GM18498 (cell line): ENCODE data around the gene DNAJC17.

ENCODE experiments used
- ATAC-seq: cut with Tn5 transposase; IDR thresholded peaks from one replicate; pipeline ENCODE4 v1.9.1; 2021; ENCODE audit warnings: mild to moderate bottlenecking, moderate library complexity; ENCODE audit not compliant: unreplicated experiment

Gene DNAJC17

DNA sequence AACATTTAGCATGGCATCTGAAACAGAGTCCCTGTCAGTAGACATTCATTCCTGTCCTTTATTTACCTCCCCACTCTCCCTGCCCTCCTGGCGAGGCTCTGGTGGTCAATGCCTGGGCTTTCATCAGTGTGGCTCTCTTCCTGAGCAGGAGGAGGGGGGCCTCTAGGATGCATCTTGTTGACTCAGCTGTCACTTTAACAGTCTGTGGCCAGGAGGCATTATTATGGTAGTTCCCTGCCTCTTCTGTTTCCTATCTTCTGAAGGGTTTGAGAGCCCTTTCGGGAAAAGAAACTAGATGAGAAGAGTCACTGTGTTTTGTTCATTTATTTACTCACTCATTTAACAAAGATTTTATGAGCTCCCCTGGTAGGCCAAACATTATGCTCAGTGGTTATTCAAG, 23.6 kb upstream of the DNAJC17 start:
- ATAC-seq: no peak

DNA sequence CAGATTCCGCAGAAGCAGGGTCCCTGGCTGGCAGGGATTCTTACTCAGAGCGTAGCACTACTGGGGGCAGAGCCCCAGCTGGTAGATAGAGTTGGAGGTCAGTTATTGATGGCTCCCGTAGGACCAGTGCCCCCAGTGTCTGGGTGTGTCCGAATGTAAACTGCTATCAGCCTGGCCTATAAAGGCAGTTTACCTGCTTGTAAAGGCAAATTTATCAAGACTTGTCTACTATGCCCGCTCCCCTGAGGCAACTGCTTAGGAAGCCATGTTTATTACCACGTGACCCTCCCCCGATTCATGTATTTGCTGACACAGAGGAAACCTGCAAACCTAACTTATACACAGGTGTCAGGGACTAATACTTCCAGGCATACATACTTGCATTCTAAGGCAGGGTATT, 21.8 kb upstream of the DNAJC17 start:
- no peak for ATAC-seq

DNA sequence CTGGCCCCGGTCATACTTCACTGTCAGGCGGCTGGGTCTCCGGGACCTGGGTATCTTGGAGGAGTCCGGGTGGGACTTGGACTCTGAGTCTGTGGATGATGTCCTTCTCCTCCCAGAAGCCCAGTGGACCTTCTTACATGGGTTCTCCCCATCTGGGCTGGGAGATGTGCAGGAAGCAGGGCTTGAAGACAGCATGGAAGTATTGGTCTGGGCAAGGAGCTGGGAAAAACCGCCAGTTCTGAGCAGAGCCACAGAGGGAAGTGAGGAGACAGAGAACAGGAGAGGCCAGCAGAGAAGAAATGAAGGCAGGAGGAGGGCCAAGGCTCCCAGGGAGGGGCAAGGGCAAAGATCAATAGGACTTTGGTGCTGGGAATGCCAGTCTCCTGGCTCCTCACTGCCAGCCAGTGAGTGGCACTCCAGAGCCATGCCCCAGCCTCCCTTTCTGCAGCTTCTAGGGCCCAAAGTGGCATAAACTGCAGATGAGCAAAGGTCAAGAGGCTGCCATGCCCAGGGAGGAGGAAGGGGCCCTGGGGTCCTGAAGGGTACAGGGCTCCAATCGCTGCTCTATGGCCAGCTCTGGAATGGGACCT, 21.3 kb upstream of the DNAJC17 start, which contains the start of gene PPP1R14D:
TSS of gene PPP1R14D (minus strand) at position 262 of the 590 bp plus-strand sequence. CDS start at position 195, 67 bp downstream.
- no peak for ATAC-seq

DNA sequence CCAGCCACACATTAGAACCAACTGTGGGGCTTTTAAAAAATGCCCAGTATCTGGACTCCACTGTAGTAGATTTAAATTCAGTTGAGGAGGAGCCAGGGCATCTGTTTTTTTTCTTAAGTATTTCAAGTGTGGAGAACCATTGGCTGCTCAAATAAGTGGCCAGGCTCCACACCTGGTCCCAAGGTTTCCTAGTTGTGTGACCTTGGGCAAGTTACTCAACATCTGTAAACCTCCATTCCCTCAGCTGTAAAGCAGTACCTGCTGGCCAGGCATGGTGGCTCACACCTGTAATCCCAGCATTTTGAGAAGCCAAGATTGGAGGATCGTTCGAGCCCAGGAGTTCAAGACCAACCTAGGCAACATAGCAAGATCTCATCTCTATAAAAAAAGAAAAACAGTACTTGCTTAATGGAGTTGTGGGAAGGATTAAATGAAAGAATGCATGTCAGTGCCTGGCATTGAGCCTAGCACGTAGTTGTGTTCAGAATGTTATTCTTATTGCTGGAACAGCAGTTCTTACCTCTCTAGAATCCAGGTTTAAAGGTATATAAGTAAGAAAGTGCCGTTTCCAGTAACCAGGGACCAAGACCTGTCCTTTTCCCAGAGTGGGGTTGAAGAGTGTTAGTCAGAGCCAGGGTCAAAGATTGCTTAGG, 19.3 kb upstream of the DNAJC17 start:
- ATAC-seq: no peak

DNA sequence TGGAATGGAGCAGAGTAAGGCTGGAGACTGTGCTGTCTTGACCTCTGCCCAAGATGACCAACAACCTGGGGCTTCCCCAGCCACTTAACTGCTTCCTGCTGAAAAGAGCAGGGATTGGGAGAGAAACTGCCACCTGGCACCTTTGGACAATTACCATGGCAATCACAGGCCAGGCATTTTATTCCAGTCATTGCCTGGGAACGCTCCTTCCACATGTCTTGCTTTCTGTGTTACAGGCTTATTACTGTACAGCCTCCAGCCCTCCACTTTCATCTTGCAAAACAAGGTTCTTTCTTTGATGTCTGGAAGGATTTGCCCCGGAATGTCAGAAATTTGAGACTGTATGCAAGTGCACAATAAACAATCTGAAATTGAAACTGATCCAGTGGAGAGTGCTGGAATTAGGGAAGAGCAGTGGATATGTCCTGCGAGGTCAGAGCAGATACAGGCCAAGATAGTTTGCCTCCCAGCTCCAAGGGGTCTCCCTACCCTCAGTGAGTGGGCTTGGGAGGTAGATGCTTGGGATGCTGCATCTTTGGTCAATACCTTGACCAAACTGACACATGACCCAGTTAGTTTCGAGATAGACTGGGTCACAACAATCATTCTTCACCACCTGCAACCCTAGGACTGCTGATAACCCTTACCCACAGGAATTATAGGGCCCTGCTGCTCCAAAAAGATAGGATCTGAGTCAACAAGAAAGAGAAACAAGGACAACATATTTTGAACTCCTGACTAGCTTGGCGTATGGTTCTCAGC, 18.6 kb upstream of the DNAJC17 start:
- ATAC-seq: no peak

DNA sequence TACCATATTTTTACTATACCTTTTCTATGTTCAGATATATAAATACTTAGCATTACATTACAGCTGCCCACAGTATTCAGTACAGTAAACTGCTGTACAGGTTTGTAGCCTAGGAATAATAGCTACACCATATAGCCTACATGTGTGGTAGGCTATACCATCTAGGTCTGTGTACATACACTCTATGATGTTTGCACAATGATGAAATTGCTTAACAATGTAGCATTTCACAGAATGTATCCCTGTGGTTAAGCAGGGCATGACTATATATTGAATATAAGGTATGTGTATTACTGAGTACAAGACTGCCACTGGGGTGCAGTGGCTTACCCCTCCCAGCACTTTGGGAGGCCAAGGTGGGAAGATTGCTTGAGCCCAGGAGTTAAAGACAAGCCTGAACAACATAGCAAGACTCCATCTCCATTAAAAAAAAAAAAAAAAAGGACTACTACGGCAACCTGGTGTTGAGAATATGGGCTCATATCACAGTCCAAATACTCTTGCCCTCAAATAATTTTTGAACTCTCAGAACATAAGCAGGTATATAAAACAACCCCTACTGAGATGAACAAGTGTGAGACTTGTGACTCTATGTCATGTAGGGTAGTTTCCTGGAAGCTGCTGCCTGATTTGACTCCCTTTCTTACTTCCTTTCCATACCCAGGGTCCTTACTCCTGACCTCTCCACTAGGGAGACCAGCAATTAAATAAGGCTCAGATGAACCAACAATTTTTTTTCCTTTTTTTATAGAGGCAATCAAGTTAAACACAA, 16.5 kb upstream of the DNAJC17 start:
- no peak for ATAC-seq

DNA sequence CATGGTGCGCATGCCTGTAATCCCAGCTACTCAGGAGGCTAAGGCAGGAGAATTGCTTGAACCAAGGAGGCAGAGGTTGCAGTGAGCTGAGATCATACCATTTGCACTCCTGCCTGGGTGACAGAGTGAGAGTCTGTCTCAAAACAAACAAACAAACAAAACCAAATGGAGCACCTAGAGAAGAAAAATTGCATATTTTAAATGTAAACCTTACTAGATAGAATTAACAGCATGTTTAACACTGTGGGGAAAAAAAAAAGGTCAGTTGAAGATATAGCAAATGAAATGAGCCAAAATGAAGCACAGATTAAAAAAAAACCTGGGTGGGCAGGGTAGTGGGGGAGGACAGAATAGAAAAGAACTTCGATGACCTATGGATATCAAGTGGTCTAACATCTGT, 13.9 kb upstream of the DNAJC17 start:
- no peak for ATAC-seq

DNA sequence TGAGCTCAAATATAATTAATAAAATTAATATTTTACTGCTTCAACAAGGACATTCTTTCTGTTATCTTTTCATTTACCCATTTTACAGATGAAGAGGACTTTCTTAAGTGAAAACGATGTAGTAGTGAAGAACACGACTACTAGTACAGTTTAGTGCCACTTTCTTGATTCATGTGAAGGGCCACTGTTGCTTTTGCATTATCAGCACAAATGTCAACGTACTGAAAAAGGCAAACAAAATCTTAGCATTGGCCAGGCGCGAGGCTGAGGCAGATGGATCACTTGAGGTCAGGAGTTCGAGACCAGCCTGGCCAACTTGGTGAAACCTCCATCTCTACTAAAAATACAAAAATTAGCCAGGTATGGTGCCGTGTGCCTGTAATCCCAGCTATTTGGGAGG, 11.8 kb upstream of the DNAJC17 start:
- no peak for ATAC-seq

DNA sequence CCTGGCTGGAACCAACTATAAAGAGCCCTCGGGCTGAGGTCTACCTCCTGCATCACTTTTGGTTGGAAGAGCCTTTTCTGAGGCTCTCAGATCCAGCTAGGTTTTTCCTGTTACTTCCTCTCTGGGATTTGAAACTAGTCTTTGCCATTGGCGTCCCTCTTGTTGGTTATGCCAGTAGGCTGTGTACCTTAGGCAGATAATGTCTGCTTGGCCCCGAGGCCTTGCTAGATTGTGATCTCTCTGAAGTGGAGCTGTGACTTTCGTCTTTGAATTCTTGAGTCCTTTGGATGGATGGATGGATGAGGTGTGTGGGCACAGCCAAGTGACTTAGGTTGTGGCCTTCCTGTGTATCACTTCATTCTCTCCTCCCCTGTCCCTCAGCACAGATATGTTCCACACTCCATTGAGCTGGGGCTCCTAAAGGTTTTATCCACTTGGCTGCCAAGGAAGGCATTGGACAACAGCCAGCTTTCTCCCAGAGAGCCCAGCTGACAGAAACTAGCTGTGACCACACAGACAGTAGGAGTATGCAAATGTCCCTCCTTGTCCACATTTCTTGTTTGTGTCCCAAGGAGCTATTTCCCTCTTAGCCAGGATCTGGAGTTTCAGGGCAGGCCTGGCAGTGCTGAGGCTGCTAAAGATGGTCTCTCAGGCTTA, 7.9 kb upstream of the DNAJC17 start:
- ATAC-seq: no peak

DNA sequence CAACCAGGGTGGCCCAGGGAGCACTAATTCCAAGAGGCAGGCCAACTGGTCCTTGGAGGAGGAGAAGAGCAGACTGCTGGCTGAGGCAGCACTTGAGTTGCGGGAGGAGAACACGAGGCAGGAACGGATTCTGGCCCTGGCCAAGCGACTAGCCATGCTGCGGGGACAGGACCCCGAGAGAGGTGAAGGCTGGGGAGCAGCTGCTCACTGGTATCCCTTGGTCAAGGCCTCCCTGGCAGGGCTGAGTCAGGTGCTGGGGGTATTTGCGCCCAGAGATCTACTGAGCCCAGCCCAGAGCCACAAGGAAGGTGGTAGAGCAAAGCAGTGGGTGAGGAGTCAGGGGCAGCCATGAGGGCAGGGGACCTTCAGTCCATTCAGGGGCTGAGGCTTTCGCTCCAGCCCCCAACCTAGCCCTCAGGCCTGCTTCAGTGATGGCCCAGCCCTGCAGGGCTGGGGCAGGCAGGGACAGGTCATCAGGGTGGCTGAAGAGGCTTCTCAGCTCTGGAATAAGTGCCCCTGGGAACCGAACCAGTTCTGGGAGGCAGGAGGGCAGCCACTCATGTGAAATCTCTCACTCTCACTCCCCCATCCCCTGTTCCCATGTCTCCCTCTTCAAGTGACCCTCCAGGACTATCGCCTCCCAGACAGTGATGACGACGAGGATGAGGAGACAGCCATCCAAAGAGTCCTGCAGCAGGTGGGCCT, 5.6 kb upstream of the DNAJC17 start:
- ATAC-seq: no peak

DNA sequence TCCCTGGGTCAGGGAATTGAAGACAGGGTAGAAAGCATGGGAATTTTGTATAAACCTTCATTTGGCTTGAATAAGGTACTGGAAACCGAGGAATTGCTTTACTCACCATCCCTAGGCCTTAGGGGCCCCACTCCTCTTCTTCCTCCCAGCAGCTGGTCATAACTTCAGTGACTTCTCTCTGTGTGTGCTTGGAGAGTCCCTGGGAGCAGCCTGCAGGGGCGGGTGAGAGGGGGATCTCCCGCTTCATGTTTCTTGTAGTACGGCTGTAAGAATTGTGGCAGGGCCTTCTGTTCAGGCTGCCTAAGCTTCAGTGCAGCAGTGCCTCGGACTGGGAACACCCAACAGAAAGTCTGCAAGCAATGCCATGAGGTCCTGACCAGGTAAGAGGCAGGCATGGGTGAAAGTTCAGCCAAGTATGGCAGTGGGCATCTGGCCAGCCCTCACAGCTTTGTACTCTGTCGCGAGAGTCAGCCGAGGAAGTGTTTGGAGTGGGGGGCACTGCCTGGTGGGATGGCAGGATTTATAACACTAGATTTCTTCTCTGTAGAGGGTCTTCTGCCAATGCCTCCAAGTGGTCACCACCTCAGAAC, 1.7 kb upstream of the DNAJC17 start:
- no peak for ATAC-seq

DNA sequence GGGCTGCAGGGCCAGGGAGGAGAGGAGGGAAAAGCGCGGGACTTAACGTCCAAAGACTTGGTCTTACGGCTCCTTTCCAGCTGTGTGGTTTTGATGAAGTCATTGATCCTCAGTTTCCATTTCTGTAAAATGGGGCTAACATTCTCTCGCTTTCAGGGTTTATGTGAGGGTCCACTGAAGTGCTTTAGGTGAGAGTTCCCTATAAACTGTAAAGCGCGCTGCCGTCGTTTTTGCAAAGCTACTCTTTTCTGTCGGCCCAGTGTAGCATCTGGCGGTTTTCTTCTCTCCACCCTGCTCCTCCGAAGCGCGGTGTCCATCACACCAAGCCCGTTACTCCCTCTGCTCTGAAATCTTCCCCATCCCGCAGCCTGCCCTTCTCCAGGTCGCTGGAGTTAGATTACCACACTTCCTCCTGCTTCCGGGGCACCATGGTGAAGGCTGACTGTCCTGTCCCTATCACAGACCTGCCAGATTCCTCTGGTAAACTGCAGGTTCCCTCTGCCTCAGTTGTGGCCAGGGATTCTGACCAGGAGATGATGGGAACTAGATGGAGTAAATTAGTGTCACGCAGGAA, 702 bp upstream of the DNAJC17 start:
- no peak for ATAC-seq

DNA sequence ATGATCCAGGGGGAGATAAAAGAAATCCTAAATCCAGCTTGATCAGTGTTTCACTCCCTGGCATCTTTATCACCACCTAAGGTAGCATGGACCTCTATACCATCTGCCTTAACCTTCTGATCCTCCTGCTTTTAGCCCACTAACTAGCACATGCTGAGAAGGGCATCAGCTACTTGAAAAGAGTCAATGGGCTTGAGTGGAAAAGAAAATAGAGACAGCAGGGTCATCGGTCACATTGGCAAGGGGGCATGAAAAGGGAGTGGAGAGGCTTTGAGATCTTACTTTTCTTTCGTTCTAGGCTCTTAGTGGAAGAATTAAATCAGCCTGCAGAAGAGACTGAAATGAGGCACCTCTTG, 623 bp downstream of the DNAJC17 start:
- no peak for ATAC-seq

DNA sequence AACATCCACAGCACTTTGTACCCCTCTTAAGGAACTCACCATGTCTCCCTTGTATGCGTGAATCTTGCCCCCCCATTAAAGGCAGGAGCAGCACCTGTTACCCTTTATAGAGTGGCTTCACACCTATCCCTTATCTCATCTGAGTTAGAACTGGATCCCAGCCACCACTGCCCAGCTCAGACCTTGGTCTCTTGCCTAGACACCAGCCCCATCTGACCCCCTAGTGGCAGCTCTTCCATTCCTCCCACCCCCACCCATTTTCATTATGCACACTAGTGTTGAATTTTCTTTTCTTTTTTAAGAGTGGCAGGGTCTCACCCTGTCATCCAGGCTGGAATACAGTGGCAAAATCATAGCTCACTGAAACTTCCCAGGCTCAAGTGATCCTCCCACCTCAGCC, 3.6 kb downstream of the DNAJC17 start:
- ATAC-seq: no peak

DNA sequence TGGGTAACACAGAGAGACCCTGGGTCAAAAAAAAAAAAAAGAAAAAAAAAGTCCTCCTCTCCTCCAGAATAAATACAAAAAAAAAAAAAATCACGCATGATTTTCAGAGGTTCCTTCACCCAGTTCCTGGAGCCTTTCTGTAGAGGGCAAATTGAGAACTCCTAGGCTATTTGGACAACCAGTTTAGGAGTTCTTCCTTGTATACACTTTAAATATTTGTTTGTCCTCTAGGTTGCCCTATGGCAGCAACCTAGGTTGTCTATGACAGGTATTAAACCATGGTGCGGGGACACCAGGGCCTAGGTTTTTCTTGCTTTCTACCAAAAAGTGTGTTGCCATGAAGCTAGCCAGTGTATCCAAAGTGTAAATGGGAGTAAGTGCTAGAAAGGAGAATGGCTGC, 4.2 kb downstream of the DNAJC17 start:
- no peak for ATAC-seq

DNA sequence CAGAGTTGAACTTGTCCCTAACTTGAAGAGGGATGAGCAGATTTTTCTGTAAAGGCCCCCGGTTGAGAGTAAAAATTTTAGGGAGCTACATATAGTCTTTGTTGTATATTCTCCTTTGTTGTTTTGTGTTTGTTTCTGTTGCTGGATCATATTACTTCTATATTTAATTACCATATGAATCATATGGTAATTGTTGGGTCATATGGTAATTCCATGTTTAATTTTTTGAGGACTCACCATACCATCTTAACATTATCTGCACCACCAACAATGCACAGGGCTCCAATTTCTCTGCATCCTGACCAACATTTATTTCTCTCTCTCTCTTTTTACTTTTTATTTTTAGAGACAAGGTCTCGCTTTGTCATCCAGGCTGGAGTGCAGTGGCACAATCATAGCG, 7.8 kb downstream of the DNAJC17 start:
- ATAC-seq: no peak

DNA sequence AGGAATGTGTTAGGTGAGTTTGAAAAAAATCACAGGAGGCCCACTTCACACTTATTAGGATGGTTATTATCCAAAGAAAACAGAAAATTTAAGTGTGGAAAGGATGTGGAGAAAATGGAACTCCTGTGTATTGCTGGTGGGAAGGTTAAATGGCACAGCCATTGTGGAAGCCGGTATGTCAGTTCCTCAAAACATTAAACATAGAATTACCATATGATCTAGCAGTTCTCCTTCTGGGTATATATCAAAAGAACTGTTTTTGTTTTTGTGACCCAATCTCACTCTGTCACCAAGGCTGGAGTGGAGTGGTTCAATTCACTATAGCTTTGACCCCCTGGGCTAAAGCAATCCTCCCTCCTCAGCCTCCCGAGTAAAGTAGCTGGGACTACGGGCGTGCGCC, 10.8 kb downstream of the DNAJC17 start:
- ATAC-seq: no peak

DNA sequence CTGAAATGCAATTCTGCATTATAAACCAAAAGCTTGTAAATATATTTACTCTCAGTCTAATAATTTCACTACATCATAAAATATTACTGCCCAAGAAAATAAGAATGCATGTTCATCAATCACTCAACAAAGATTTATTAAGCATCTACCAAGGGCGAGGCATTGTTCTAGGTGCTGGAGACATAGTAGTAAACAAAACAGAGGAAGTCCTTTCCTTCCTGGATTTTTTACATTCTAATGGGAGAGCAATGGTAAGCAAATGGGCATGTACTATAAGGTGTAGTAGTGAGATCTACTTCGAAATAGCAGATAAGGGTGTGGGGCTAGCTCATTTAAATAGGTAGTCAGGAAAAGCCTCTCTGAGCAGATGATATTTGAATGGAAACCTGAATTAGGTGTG, 11.2 kb downstream of the DNAJC17 start:
- ATAC-seq: no peak

DNA sequence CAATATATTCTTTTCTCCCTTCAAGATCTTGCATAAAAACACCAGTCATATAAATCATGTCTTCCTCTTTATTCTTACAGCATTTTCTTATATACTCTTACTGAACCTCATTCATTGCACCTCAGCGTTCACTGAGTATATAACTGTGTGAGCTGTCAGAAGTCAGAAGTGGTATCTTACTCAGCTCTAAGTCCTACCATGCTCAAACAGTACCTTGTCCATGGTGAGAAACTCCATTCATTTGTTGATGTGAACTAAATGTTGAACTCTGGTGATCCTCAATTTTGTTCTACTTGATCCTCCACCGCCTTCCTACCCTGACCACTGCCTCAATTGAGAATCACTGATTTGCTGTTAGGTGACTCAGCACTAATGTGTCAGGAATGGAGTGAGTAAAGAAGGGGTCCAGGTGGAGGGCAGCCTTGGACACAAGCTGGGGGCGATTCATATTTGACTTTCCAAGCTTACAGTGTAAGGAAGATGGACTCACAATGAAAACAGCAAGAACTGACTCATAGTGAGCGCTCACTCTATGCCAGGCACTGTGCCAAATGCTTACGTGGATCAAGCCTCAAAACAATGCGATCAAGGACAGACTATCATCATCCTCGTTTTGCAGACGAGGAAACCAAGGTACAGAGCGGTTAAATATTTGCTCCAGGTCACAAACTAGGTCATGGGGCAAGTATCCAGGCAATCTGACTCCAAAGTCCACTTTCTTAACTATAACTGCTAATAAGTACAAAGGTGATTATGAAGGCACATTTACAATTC, 13.9 kb downstream of the DNAJC17 start:
- ATAC-seq: no peak
